Embryonic facial prominence (tissue), 1 donor: ENCODE data around the gene ASF1A.

Experiments
- DNase-seq: peaks from one replicate; pipeline ENCODE4 v3.0.0-alpha.2; 2016; ENCODE audit errors: extremely low spot score

Gene ASF1A

GRCh38 chr6:118881440-118882313 is 12.3 kb upstream of the ASF1A start:
- no peak for DNase-seq

- no peak for DNase-seq
Measured at GRCh38 chr6:118882314-118882905, 11.5 kb upstream of the ASF1A start.

GRCh38 chr6:118886641-118887040 is 7.3 kb upstream of the ASF1A start:
- DNase-seq = no peak

GRCh38 chr6:118889163-118889562 is 4.8 kb upstream of the ASF1A start:
- no peak for DNase-seq

- no peak for DNase-seq
Measured at GRCh38 chr6:118890997-118891790, 2.8 kb upstream of the ASF1A start.

- DNase-seq = no peak
Measured at GRCh38 chr6:118892355-118892991, 1.5 kb upstream of the ASF1A start.

GRCh38 chr6:118893064-118893806 is 717 bp upstream of the ASF1A start:
- peak; percentile 72 for DNase-seq

- no peak for DNase-seq
Measured at GRCh38 chr6:118894425-118895260, 691 bp downstream of the ASF1A start.

GRCh38 chr6:118895261-118895560 is 1.3 kb downstream of the ASF1A start:
- no peak for DNase-seq

- DNase-seq = no peak
Measured at GRCh38 chr6:118895859-118896258, 1.9 kb downstream of the ASF1A start.

- peak; percentile 30 for DNase-seq
Measured at GRCh38 chr6:118896339-118897136, 2.6 kb downstream of the ASF1A start.

GRCh38 chr6:118897386-118897785 is 3.4 kb downstream of the ASF1A start:
- DNase-seq = no peak

- no peak for DNase-seq
Measured at GRCh38 chr6:118899948-118900347, 6.0 kb downstream of the ASF1A start.

GRCh38 chr6:118902726-118903125 is 8.8 kb downstream of the ASF1A start:
- DNase-seq = no peak

GRCh38 chr6:118903138-118903537 is 9.2 kb downstream of the ASF1A start:
- DNase-seq = no peak

- DNase-seq = no peak
Measured at GRCh38 chr6:118903691-118904090, 9.7 kb downstream of the ASF1A start.

- no peak for DNase-seq
Measured at GRCh38 chr6:118905084-118905483, 11.1 kb downstream of the ASF1A start.

GRCh38 chr6:118905851-118906250 is 11.9 kb downstream of the ASF1A start:
- no peak for DNase-seq

GRCh38 chr6:118908441-118908840 is 14.5 kb downstream of the ASF1A start:
- DNase-seq = no peak

- no peak for DNase-seq
Measured at GRCh38 chr6:118912646-118913045, 18.7 kb downstream of the ASF1A start.
